A549 (cell line): ENCODE results near the gene RAB32. TPM values are rescaled to one million over a fixed set of nuclear protein-coding genes. Genes with fewer than 3 reads are reported as not detected.

Experiments
- ATAC-seq, 2 experiments: fragments of 200-7000 bp in 1 of 2; fragments of >200 bp in 1 of 2; cut with Nextera tagmentation in 1 of 2; cut with Tn5 transposase in 1 of 2; 3 replicates each; pipeline versions ENCODE4 v1.8.0 to v1.9.1; 2018 to 2020; ENCODE audit warnings: mild to moderate bottlenecking in 1 of 2, moderate library complexity in 1 of 2
- CTCF ChIA-PET: fragments of 300-600 bp; sonication (Branson Sonifier 250); formaldehyde crosslinking; extraction: SDS; loops from one replicate; lab custom pipeline; 2021; ENCODE audit warnings: antibody characterized with exemption, inconsistent platforms; lab: Yijun Ruan, JAX
- POLR2A ChIA-PET: fragments of 350-600 bp; formaldehyde crosslinking; extraction: SDS; loops from one replicate; lab custom pipeline; 2021; ENCODE audit warnings: antibody characterized with exemption, inconsistent platforms; lab: Yijun Ruan, JAX
- DNase-seq, 2 experiments: peaks; one replicate each; pipeline versions ENCODE4 v3.0.0 to v3.0.0-alpha.2; 2011 to 2016; ENCODE audit warnings: low read depth in 1 of 2, low spot score in 1 of 2
- FAIRE-seq: peaks from 2 replicates; lab custom pipeline; 2011; peaks lifted over from hg19 to GRCh38; lab: Jason Lieb, UNC
- H3K27ac ChIP-seq, 2 experiments: fragments of >200 bp; sonication (Bioruptor Twin); formaldehyde crosslinking; 3 replicates each; pipeline ENCODE4 v1.5.1; 2016 to 2017
- H3K4me1 ChIP-seq: fragments of >200 bp; sonication (Bioruptor Twin); formaldehyde crosslinking; 3 replicates; pipeline ENCODE4 v1.6.1; 2016
- H3K4me2 ChIP-seq: fragments of >200 bp; sonication (Bioruptor Twin); formaldehyde crosslinking; 3 replicates; pipeline ENCODE4 v1.6.1; 2016
- H3K4me3 ChIP-seq: fragments of >200 bp; sonication (Bioruptor Twin); formaldehyde crosslinking; 3 replicates; pipeline ENCODE4 v1.5.1; 2016
- H3K9me3 ChIP-seq: fragments of >200 bp; sonication (Bioruptor Twin); formaldehyde crosslinking; 3 replicates; pipeline ENCODE4 v1.6.1; 2016
- BHLHE40 ChIP-seq: IDR thresholded peaks from 2 replicates; pipeline ENCODE4 v1.6.1; 2012; ENCODE audit warnings: low read depth, low read length, inconsistent platforms
- FOSB ChIP-seq: fragments of 250-450 bp; sonication (Bioruptor Pico); IDR thresholded peaks from 2 replicates; pipeline ENCODE4 v1.5.0; 2020; ENCODE audit warnings: mild to moderate bottlenecking, moderate library complexity
- FOXS1 ChIP-seq: fragments of 250-450 bp; sonication (Bioruptor Pico); IDR thresholded peaks from 2 replicates; pipeline ENCODE4 v1.5.0; 2020; ENCODE audit warnings: mild to moderate bottlenecking, moderate library complexity
- JUN ChIP-seq, 2 experiments: fragments of >200 bp; sonication (Bioruptor Twin); formaldehyde crosslinking; IDR thresholded peaks; 2 replicates in 1 of 2; 3 replicates in 1 of 2; pipeline ENCODE4 v1.6.1; 2016 to 2017
- NPAS2 ChIP-seq: fragments of 250-450 bp; sonication (Bioruptor Pico); IDR thresholded peaks from 2 replicates; pipeline ENCODE4 v1.8.0; 2022; ENCODE audit warnings: mild to moderate bottlenecking, moderate library complexity, borderline replicate concordance
- PHF8 ChIP-seq: fragments of 200-600 bp; sonication (generic); IDR thresholded peaks from 2 replicates; pipeline ENCODE4 v1.6.1; 2016; ENCODE audit warnings: low read depth, mild to moderate bottlenecking, antibody characterized with exemption, moderate library complexity, borderline replicate concordance
- POLR2A ChIP-seq: IDR thresholded peaks from 2 replicates; pipeline ENCODE4 v1.6.1; 2012; ENCODE audit warnings: mild to moderate bottlenecking, low read length
- RAD21 ChIP-seq, 2 experiments: fragments of >200 bp in 1 of 2; sonication (Bioruptor Twin) in 1 of 2; formaldehyde crosslinking in 1 of 2; IDR thresholded peaks in 1 of 2; conservative IDR thresholded peaks in 1 of 2; 2 replicates in 1 of 2; 3 replicates in 1 of 2; pipeline ENCODE4 v1.6.1; 2012 to 2018; ENCODE audit warnings: inconsistent platforms in 1 of 2
- RCOR1 ChIP-seq: fragments of 150-350 bp; IDR thresholded peaks from 2 replicates; pipeline ENCODE4 v1.6.1; 2014; ENCODE audit warnings: antibody characterized with exemption, low read length, low read depth
- SMC3 ChIP-seq: fragments of >200 bp; sonication (Bioruptor Twin); formaldehyde crosslinking; IDR thresholded peaks from 3 replicates; pipeline ENCODE4 v1.6.1; 2018; ENCODE audit warnings: inconsistent platforms
- SREBF2 ChIP-seq: fragments of 450-650 bp; IDR thresholded peaks from 2 replicates; pipeline ENCODE4 v1.6.1; 2014; ENCODE audit warnings: mild to moderate bottlenecking, moderate library complexity
- WGBS: methylation state at CpG from one replicate; pipeline ENCODE4 v1.1.6; 2017; ENCODE audit errors: missing lambda C conversion rate; 5-methylcytosine and 5-hydroxymethylcytosine counted together
- polyA minus RNA-seq: library from RNA; depleted of rRNA, polyadenylated mRNA; stranded (reverse); fragments of >200 nt; gene quantifications from 2 replicates; pipeline ENCODE4 v1.2.3, GENCODE V29; 2011; rRNA and poly(A)+ RNA removed
- polyA plus RNA-seq, 4 experiments: library from polyadenylated mRNA; depleted of rRNA in 3 of 4; stranded (reverse); fragments of >200 nt; fragmentation: RNase III in 1 of 4; extraction: RNeasy Plus Mini Kit Qiagen cat#74134 plus additional on column Dnase treatment in 1 of 4; gene quantifications; 2 replicates in 3 of 4; 3 replicates in 1 of 4; pipeline ENCODE4 v1.2.3, GENCODE V29; 2011 to 2017
- TF ChIP-seq, protein P1 (sequence below): fragments of >200 bp; sonication (Bioruptor Twin); formaldehyde crosslinking; IDR thresholded peaks from 3 replicates; pipeline ENCODE4 v1.6.1; 2016
- TF ChIP-seq, protein P2 (sequence below): fragments of 250-450 bp; sonication (Bioruptor Pico); IDR thresholded peaks from 2 replicates; pipeline ENCODE4 v1.5.0; 2021; ENCODE audit warnings: mild to moderate bottlenecking, moderate library complexity, borderline replicate concordance
- TF ChIP-seq, protein P3 (sequence below): fragments of >200 bp; sonication (Bioruptor Twin); formaldehyde crosslinking; IDR thresholded peaks from 3 replicates; pipeline ENCODE4 v1.5.1; 2016
- TF ChIP-seq, protein P4 (sequence below): fragments of 200-600 bp; sonication (generic); IDR thresholded peaks from 2 replicates; pipeline ENCODE4 v1.6.1; 2016; ENCODE audit warnings: antibody characterized with exemption, mild to moderate bottlenecking, moderate library complexity

Gene RAB32
- 43.9 and 49.4 TPM in 2 replicates for polyA plus RNA-seq (2011; rRNA removed)
- polyA plus RNA-seq (2012; cell fraction: cytosol; rRNA removed): 20.8 and 24.1 TPM in 2 replicates
- 7.1 and 7.8 TPM in 2 replicates for polyA plus RNA-seq (2012; cell fraction: nucleus; rRNA removed)
- 30.1 to 34.2 TPM (median 31.0 TPM) in 3 replicates for polyA plus RNA-seq (2017; fragmentation: RNase III; extraction: RNeasy Plus Mini Kit Qiagen cat#74134 plus additional on column Dnase treatment)
- 7.1 and 8.8 TPM in 2 replicates for polyA minus RNA-seq

DNA sequence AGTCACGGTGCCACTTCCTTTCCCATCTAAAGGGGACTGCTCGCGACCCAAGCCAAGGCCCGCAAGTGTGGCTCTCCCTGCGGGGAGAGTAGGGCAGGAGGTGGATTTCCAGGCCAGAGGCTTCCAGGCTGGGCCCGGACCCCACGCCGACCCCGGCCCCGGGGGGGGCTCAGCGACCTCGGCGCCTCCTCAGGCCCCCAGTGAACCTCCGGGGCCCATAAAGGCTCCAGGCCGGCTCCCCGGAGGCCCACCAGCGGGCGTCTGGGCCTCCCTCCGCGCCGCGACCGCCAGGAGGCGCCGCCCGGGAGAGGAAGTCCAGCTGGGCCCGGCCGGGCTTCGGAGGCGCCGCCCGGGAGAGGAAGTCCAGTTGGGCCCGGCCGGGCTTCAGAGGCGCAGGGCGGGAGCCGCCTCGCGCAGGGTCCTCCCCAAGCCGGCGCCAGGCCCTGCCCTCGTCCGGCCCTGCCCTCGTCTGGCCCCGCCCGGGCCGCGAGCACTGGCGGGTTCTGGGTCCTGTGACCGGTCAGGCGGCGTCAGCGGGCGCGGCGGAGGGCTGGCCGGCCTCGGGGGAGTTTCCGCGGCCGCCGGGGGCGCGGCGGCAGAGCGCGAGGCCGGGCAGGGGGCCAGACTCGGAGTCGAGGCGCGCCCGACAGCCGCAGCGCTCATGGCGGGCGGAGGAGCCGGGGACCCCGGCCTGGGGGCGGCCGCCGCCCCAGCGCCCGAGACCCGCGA lies at the start of gene RAB32:
Gene RAB32 (plus strand): TSS at position 623 of the 729 bp plus-strand sequence. CDS start 39 bp downstream, at position 662.
- DNase-seq (peak; percentile 50 to 90), FAIRE-seq (no peak), ATAC-seq (peak; percentile 96 to 98)
- WGBS: 46% methylated on average over 7 of the region's 86 CpGs
- H3K4me3 ChIP-seq: peak within 1 kb of the TSS; percentile 84
- TF ChIP-seq FOXS1 (CRISPR knock-in tag) (no peak), RAD21 (conservative IDR thresholded peaks at IDR 0.05 in 1 of 2, IDR thresholded peaks at IDR 0.05 in 1 of 2) (peak in 1 of 2 experiments; percentile 60; a peak in 3 of 5 replicates), BHLHE40 (no peak), POLR2A (peak; percentile 41), NPAS2 (CRISPR knock-in tag) (no peak), JUN (IDR thresholded peaks at IDR 0.05) (peak in 1 of 2 experiments; percentile 33; a peak in 1 of 5 replicates), SMC3 (peak; percentile 77), FOSB (no peak), SREBF2 (no peak), RCOR1 (no peak), PHF8 (peak; percentile 42; the same call in 1 of the 2 replicates)
- TF ChIP-seq, protein P1, sequence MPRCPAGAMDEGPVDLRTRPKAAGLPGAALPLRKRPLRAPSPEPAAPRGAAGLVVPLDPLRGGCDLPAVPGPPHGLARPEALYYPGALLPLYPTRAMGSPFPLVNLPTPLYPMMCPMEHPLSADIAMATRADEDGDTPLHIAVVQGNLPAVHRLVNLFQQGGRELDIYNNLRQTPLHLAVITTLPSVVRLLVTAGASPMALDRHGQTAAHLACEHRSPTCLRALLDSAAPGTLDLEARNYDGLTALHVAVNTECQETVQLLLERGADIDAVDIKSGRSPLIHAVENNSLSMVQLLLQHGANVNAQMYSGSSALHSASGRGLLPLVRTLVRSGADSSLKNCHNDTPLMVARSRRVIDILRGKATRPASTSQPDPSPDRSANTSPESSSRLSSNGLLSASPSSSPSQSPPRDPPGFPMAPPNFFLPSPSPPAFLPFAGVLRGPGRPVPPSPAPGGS: 0 out of 3 replicates have a peak, but pooled peaks have one; percentile 52
- TF ChIP-seq, protein P2, sequence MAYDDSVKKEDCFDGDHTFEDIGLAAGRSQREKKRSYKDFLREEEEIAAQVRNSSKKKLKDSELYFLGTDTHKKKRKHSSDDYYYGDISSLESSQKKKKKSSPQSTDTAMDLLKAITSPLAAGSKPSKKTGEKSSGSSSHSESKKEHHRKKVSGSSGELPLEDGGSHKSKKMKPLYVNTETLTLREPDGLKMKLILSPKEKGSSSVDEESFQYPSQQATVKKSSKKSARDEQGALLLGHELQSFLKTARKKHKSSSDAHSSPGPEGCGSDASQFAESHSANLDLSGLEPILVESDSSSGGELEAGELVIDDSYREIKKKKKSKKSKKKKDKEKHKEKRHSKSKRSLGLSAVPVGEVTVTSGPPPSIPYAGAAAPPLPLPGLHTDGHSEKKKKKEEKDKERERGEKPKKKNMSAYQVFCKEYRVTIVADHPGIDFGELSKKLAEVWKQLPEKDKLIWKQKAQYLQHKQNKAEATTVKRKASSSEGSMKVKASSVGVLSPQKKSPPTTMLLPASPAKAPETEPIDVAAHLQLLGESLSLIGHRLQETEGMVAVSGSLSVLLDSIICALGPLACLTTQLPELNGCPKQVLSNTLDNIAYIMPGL (CRISPR knock-in tag): peak; percentile 41; the same call in 1 of the 2 replicates
- TF ChIP-seq, protein P3, sequence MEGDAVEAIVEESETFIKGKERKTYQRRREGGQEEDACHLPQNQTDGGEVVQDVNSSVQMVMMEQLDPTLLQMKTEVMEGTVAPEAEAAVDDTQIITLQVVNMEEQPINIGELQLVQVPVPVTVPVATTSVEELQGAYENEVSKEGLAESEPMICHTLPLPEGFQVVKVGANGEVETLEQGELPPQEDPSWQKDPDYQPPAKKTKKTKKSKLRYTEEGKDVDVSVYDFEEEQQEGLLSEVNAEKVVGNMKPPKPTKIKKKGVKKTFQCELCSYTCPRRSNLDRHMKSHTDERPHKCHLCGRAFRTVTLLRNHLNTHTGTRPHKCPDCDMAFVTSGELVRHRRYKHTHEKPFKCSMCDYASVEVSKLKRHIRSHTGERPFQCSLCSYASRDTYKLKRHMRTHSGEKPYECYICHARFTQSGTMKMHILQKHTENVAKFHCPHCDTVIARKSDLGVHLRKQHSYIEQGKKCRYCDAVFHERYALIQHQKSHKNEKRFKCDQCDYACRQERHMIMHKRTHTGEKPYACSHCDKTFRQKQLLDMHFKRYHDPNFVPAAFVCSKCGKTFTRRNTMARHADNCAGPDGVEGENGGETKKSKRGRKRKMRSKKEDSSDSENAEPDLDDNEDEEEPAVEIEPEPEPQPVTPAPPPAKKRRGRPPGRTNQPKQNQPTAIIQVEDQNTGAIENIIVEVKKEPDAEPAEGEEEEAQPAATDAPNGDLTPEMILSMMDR: peak; percentile 67
- TF ChIP-seq, protein P4, sequence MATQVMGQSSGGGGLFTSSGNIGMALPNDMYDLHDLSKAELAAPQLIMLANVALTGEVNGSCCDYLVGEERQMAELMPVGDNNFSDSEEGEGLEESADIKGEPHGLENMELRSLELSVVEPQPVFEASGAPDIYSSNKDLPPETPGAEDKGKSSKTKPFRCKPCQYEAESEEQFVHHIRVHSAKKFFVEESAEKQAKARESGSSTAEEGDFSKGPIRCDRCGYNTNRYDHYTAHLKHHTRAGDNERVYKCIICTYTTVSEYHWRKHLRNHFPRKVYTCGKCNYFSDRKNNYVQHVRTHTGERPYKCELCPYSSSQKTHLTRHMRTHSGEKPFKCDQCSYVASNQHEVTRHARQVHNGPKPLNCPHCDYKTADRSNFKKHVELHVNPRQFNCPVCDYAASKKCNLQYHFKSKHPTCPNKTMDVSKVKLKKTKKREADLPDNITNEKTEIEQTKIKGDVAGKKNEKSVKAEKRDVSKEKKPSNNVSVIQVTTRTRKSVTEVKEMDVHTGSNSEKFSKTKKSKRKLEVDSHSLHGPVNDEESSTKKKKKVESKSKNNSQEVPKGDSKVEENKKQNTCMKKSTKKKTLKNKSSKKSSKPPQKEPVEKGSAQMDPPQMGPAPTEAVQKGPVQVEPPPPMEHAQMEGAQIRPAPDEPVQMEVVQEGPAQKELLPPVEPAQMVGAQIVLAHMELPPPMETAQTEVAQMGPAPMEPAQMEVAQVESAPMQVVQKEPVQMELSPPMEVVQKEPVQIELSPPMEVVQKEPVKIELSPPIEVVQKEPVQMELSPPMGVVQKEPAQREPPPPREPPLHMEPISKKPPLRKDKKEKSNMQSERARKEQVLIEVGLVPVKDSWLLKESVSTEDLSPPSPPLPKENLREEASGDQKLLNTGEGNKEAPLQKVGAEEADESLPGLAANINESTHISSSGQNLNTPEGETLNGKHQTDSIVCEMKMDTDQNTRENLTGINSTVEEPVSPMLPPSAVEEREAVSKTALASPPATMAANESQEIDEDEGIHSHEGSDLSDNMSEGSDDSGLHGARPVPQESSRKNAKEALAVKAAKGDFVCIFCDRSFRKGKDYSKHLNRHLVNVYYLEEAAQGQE: no peak
- peaks cover 34% of the 10 kb centered on the region for H3K4me1 ChIP-seq
- peak within 1 kb of the TSS; percentile 91 for H3K4me2 ChIP-seq
- CTCF ChIA-PET: interaction anchor here (1.0 to 1.4 kb wide), 5 partner anchors 16 to 155 kb away, joined by 3 to 5 read pairs (median 3); no protein-coding TSS in a partner anchor
- POLR2A ChIA-PET: interaction anchor here (0.6 to 1.1 kb wide), 2 partner anchors 9 to 580 kb away, joined by 3 to 4 read pairs; partner anchors contain the start of gene SHPRH
- H3K9me3 ChIP-seq: no peaks in the 10 kb centered on the region
- H3K27ac ChIP-seq: peak within 1 kb of the TSS; percentile 90 to 93
